ENCODE results near the gene TRNP1. TPM values are rescaled to one million over a fixed set of nuclear protein-coding genes. Genes with fewer than 3 reads are reported as not detected.

Gene TRNP1
- total RNA-seq, 4 donors from 2014 or later = 1.9 to 12.2 (median 3.2) TPM; not detected in 1

DNA sequence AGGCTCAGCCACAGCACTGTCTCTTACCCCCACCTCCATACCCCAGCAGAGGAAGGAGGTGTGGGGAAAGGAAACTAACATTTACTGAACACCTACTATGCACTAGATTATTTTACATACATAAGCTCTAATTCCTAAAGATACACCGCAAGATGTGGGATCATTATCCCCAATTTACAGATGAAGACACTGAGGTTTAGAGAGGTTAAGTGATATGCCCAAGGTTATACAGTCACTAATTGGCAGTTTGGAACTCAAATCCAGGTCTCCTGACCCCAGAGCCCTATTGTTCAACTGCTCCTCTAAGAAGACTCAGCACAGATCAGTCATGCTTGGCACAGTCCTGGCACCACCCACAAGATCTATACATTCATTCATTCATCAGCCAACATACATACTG is 22.9 kb downstream of the TRNP1 start:
- no peaks in the 10 kb centered on the region for H3K36me3 ChIP-seq
- TF ChIP-seq POLR2A (IDR thresholded peaks at IDR 0.05) (no peak), CTCF (IDR thresholded peaks at IDR 0.05) (no peak)
- no peak for DNase-seq
- H3K9me3 ChIP-seq = no peaks in the 10 kb centered on the region
- peaks cover 0 to 5% (median 0%) of the 10 kb centered on the region in 4 donors for H3K4me1 ChIP-seq
- H3K27ac ChIP-seq = no peak overlapping the region
- H3K4me3 ChIP-seq = no peak overlapping the region
- no peaks in the 10 kb centered on the region for H3K27me3 ChIP-seq

- no peaks in the 10 kb centered on the region for H3K27me3 ChIP-seq
- H3K4me3 ChIP-seq = no peak overlapping the region
- no peak for DNase-seq
- H3K4me1 ChIP-seq = peaks cover 0 to 5% (median 0%) of the 10 kb centered on the region in 4 donors
- no peak overlapping the region for H3K27ac ChIP-seq
- no peaks in the 10 kb centered on the region for H3K36me3 ChIP-seq
- H3K9me3 ChIP-seq = no peaks in the 10 kb centered on the region
- TF ChIP-seq CTCF (IDR thresholded peaks at IDR 0.05) (no peak), POLR2A (IDR thresholded peaks at IDR 0.05) (no peak)
These were observed 23.7 kb downstream of the TRNP1 start for GRCh38 chr1:27017207-27017606.

DNA sequence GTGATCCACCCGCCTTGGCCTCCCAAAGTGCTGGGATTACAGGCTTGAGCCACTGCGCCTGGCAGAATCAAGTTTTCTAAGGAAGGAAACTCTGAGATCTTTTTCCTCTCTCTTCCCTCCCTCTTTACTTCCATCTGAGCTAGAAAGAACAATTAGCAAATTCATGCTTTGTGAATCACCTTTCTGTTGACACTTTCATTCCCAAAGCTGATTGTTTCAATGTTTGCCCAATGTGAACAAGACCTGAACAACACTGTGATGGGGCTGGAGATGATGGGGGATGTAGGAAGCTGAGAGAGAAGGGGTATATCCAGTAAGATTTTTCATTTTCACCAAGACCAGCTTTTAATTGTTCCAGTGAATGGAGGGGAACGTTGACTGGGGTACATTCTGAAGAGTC is 24.8 kb downstream of the TRNP1 start:
- Histone ChIP-seq H3K4me3 (no peak overlapping the region), H3K9me3 (no peaks in the 10 kb centered on the region), H3K36me3 (no peaks in the 10 kb centered on the region), H3K4me1 (no peaks in the 10 kb centered on the region), H3K27ac (no peak overlapping the region), H3K27me3 (no peaks in the 10 kb centered on the region)
- no peak for DNase-seq
- TF ChIP-seq POLR2A (IDR thresholded peaks at IDR 0.05) (no peak), CTCF (IDR thresholded peaks at IDR 0.05) (no peak)

- Histone ChIP-seq H3K27ac (no peak overlapping the region), H3K9me3 (no peaks in the 10 kb centered on the region), H3K27me3 (no peaks in the 10 kb centered on the region), H3K4me1 (no peaks in the 10 kb centered on the region), H3K4me3 (no peak overlapping the region), H3K36me3 (no peaks in the 10 kb centered on the region)
- no peak for DNase-seq
- TF ChIP-seq POLR2A (IDR thresholded peaks at IDR 0.05) = no peak
- TF ChIP-seq CTCF (IDR thresholded peaks at IDR 0.05) = no peak
These were observed 28.0 kb downstream of the TRNP1 start for GRCh38 chr1:27021354-27022031.

- no peak for DNase-seq
- no peak for TF ChIP-seq CTCF (IDR thresholded peaks at IDR 0.05)
- no peak for TF ChIP-seq POLR2A (IDR thresholded peaks at IDR 0.05)
- Histone ChIP-seq H3K27ac (no peak overlapping the region), H3K36me3 (no peaks in the 10 kb centered on the region), H3K9me3 (no peaks in the 10 kb centered on the region), H3K27me3 (no peaks in the 10 kb centered on the region), H3K4me3 (no peak overlapping the region), H3K4me1 (no peaks in the 10 kb centered on the region)
These were observed 32.2 kb downstream of the TRNP1 start for GRCh38 chr1:27025718-27026117.

Data from Peyer's patch (tissue), 4 donors.